Caki2 (cell line): Measurements from ENCODE around the gene KMT5B. TPM values are rescaled to one million over a fixed set of nuclear protein-coding genes. Genes with fewer than 3 reads are reported as not detected.

Experiments used
- DNase-seq: peaks from one replicate; pipeline ENCODE4 v3.0.0-alpha.2; 2015; ENCODE audit warnings: low read depth
- in situ Hi-C: cut with HindIII; loops from 2 replicates; pipeline ENCODE4 v1.10.0; 2016; ENCODE audit warnings: low sequenced_read_pairs, low pct_unique_long_range_greater_than_20kb, mixed read lengths
- total RNA-seq: library from RNA; depleted of rRNA; stranded (reverse); fragments of >200 nt; shearing (Covaris generic); gene quantifications from 2 replicates; pipeline ENCODE4 v1.2.3, GENCODE V29; 2014; ENCODE audit warnings: low replicate concordance

The KMT5B gene
- total RNA-seq, 1 experiment from 2014 or later, result 2.2 TPM

GRCh38 chr11:68193018-68193417 lies 20.1 kb downstream of the KMT5B start:
- no peak for DNase-seq
- in situ Hi-C loops, result no loop called here

GRCh38 chr11:68191661-68192579 lies 21.2 kb downstream of the KMT5B start:
- in situ Hi-C loops, result no loop called here
- peak; percentile 41 for DNase-seq

GRCh38 chr11:68189888-68190287 lies 23.2 kb downstream of the KMT5B start:
- DNase-seq, result no peak

GRCh38 chr11:68189082-68189481 lies 24.0 kb downstream of the KMT5B start:
- in situ Hi-C loops, result no loop called here
- DNase-seq, result no peak

More at GRCh38 chr11:68189888-68190287, 23.2 kb downstream of the KMT5B start:
- in situ Hi-C loops, result no loop called here

GRCh38 chr11:68186061-68186460 lies 27.0 kb downstream of the KMT5B start:
- no peak for DNase-seq
- in situ Hi-C loops, result no loop called here

DNA sequence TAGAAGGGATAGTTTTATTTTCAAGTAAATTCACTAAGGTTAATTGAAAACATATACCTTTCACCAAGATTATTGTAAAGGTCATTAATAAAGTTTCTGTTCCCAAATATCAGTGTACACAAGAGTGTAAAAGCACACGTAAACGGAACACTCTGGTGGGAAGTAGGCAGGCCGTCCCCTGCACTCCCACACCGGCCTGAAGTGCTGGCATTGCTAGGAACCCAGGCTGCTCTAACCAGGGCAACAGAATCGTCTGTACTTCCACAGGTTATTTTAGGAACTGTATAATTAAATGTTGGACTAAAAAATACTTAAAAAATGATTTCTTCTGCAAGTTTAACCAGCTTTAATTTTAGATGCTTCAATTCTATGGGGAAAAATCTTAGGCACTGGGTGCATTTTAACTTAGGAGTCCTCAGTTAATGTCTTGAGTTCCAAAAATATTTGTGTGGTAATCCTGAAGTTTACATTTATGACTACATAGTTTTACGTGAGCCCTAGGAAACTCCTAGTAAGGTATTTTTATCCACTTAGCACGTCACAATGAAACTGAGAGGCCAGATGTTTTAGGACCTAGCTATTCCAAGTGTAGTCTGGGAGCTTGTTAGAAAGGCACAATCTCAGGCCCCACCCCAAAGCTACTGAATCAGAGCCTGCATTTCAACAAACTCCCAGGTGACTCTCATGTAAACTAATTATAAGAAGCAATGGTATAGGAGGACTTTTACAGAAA lies 31.2 kb downstream of the KMT5B start:
- in situ Hi-C loops, result no loop called here
- no peak for DNase-seq

DNA sequence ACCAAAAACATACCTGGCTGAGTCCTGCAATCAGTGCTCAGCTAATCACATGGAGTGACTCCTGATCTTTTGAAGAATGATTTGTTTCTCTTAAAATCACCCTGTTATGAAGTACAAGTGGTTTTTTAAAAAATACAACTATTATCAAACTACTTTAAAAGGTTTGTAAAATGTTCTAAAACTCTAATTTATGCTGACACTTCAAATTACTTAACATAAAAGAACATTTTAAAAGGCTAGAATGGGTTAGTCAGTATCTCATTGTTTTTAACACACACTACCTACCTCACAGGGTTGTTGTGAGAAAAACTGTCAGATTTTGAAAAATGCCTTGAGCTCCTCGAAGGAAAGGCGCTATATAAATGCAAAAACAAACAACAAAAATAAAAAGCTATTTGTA lies 33.2 kb downstream of the KMT5B start:
- in situ Hi-C loops, result no loop called here
- DNase-seq, result no peak

DNA sequence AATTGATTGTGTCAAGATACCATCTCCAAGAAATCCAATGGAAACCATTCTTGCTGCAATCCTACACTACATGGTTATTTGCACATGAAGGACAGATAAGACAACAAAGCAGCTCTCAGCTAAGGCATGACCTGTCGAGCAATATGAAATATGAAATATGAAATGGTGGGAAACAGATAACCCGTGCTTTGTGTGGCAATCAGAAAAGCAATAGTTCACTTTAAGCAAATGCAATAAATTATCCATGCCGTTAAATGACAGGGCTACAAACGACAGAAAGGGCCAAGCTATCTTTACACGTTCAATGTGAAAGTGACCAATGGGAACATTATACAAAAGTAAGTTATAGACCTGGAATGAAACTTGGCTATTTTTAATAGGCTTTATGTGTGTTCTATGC lies 35.2 kb downstream of the KMT5B start:
- no peak for DNase-seq
- in situ Hi-C loops, result no loop called here

- no peak for DNase-seq
- in situ Hi-C loops, result no loop called here
These were observed 39.2 kb downstream of the KMT5B start for GRCh38 chr11:68173926-68174325.

GRCh38 chr11:68169442-68169841 lies 43.7 kb downstream of the KMT5B start:
- no peak for DNase-seq
- in situ Hi-C loops, result no loop called here

DNA sequence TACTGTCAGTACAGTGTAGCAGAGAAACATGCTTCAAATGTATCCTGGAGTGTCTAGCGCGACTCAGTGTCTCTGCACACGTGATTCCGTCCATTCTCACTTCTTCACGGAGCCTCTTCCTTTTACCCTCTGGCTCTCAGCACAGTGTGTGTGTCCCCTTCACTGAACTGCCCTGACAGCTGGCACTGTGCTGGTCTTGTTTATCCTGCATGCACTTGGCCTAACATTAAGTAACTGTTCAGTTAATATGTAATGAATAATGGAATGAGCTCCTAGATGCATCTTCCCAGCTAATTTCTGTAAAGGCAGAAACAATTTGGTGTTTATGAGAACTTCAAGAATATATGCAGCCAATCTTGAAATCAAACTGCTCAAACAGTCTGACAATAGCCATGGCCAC lies 44.4 kb downstream of the KMT5B start:
- DNase-seq, result peak; percentile 41
- in situ Hi-C loops, result no loop called here

GRCh38 chr11:68167474-68167873 lies 45.6 kb downstream of the KMT5B start:
- in situ Hi-C loops, result no loop called here

DNA sequence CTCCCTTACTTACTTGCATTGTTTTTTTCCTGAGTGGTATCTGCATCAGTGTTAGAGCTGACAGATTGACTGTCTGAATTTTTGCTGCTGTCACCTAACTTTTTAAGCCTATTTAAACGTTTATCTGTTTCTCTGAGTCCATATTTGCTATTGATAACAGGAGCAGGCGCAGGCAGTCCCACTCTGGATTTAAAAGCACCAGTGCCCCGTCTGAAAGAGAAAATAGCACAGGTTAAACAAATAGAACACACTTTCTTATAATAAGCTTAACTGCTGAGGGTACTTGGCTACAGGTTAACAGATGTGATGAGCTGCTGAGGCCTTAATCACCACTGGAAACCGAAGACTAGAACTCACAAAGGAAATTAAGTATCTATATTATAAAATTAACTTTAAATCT lies 46.1 kb downstream of the KMT5B start:
- no peak for DNase-seq
- in situ Hi-C loops, result no loop called here

More at GRCh38 chr11:68167474-68167873, 45.6 kb downstream of the KMT5B start:
- DNase-seq, result no peak

- no peak for DNase-seq
- in situ Hi-C loops, result no loop called here
These were observed 47.5 kb downstream of the KMT5B start for GRCh38 chr11:68165601-68166000.

- peak; percentile 28 for DNase-seq
- in situ Hi-C loops, result no loop called here
These were observed 48.7 kb downstream of the KMT5B start for GRCh38 chr11:68164437-68164836.

- DNase-seq, result no peak
- in situ Hi-C loops, result no loop called here
These were observed 49.4 kb downstream of the KMT5B start for GRCh38 chr11:68163691-68164090.

DNA sequence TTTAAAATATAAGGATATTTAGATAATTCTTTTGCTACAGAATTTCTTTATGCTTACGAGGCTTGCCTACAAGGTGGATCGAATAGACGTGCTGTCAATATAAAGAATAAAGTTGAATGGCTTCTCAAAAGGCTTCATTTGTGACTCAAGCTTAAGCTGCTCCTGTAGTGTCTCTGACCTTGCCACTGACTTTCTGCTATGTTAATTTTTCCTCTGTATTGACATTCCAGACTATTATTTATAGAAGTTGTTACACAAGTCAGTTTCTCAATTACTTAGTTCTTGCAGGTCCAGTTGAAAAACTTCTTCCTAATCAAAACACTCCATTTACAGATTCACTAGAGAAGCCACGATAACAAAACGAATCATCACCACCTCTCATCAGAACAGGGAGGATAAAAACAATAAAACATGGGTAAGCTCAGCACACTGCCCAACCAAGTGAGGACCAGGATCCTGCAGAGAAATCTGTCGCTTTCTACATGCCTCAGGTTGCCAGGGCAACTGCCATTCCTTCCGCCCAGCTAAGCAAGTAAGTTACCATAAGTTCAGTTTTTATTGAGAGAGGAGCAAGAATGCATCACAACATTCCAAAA lies 52.9 kb downstream of the KMT5B start:
- in situ Hi-C loops, result no loop called here
- peak; percentile 39 for DNase-seq

DNA sequence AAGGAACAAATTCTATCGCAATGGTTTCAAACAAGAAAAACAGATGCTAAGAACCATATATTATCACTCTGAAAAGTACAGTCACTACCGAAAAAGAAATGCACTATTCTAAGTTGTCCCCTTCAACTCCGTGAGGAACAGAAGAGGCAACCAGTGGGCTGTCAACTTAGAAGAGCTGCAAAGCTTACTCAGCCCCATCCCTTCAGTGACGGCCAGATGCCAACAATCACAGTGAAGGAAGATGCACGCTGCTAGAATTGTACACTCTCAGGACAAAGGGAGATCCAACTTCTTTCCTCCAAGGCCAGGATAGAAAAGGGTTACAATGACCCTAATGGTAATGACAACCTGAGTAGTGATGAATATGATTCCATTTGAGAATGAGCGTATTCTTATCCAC lies 53.4 kb downstream of the KMT5B start:
- no peak for DNase-seq
- in situ Hi-C loops, result no loop called here

GRCh38 chr11:68159161-68159560 lies 53.9 kb downstream of the KMT5B start:
- no peak for DNase-seq
- in situ Hi-C loops, result no loop called here
